Measurements from ENCODE around the gene HEPN1.

HEPN1 gene

GRCh38 chr11:124918950-124919349 is at the start of gene HEPN1:
Gene HEPN1 (plus strand): TSS chr11:124919250.
- DNase-seq, result no peak

- DNase-seq, result no peak
These were observed 49.7 kb upstream of the HEPN1 start for GRCh38 chr11:124869331-124869730.

GRCh38 chr11:124869856-124870387 is 49.1 kb upstream of the HEPN1 start:
- DNase-seq, result no peak

GRCh38 chr11:124870430-124870829 is 48.6 kb upstream of the HEPN1 start:
- no peak for DNase-seq

GRCh38 chr11:124872280-124872679 is 46.8 kb upstream of the HEPN1 start:
- no peak for DNase-seq

- DNase-seq, result no peak
These were observed 46.3 kb upstream of the HEPN1 start for GRCh38 chr11:124872741-124873140.

- DNase-seq, result no peak
These were observed 45.1 kb upstream of the HEPN1 start for GRCh38 chr11:124873951-124874350.

GRCh38 chr11:124874571-124875255 is 44.3 kb upstream of the HEPN1 start:
- DNase-seq, result no peak

- DNase-seq, result no peak
These were observed 43.6 kb upstream of the HEPN1 start for GRCh38 chr11:124875401-124875800.

GRCh38 chr11:124875943-124876817 is 42.9 kb upstream of the HEPN1 start:
- DNase-seq, result no peak

GRCh38 chr11:124876818-124877630 is 42.0 kb upstream of the HEPN1 start:
- no peak for DNase-seq

- DNase-seq, result no peak
These were observed 41.5 kb upstream of the HEPN1 start for GRCh38 chr11:124877631-124877909.

- DNase-seq, result no peak
These were observed 40.9 kb upstream of the HEPN1 start for GRCh38 chr11:124877910-124878758.

- DNase-seq, result no peak
These were observed 40.1 kb upstream of the HEPN1 start for GRCh38 chr11:124878759-124879492.

GRCh38 chr11:124879493-124880289 is 39.4 kb upstream of the HEPN1 start:
- no peak for DNase-seq

- DNase-seq, result no peak
These were observed 38.8 kb upstream of the HEPN1 start for GRCh38 chr11:124880290-124880611.

- DNase-seq, result no peak
These were observed 38.1 kb upstream of the HEPN1 start for GRCh38 chr11:124880958-124881357.

- no peak for DNase-seq
These were observed 36.5 kb upstream of the HEPN1 start for GRCh38 chr11:124882339-124883071.

GRCh38 chr11:124884340-124884739 is 34.7 kb upstream of the HEPN1 start:
- DNase-seq, result no peak

- DNase-seq, result no peak
These were observed 34.1 kb upstream of the HEPN1 start for GRCh38 chr11:124884869-124885479.

Data from cortex of kidney (tissue), 1 donor.